Eye (tissue), 1 donor: ENCODE results near the gene DNAI1.

Experiments used
- DNase-seq: peaks from one replicate; pipeline ENCODE4 v3.0.0-alpha.2; 2015

DNAI1 gene

GRCh38 chr9:34546834-34547827 lies 88.5 kb downstream of the DNAI1 start:
- DNase-seq: peak; percentile 88

- DNase-seq: peak; percentile 91
Observed at GRCh38 chr9:34547960-34548611, 89.5 kb downstream of the DNAI1 start.

GRCh38 chr9:34549407-34549732 lies 90.8 kb downstream of the DNAI1 start:
- no peak for DNase-seq

GRCh38 chr9:34550016-34550680 lies 91.5 kb downstream of the DNAI1 start:
- no peak for DNase-seq

GRCh38 chr9:34550681-34551270 lies 92.2 kb downstream of the DNAI1 start:
- no peak for DNase-seq

GRCh38 chr9:34551751-34552605 lies 93.4 kb downstream of the DNAI1 start:
- DNase-seq: no peak

GRCh38 chr9:34552606-34552981 lies 94.0 kb downstream of the DNAI1 start:
- no peak for DNase-seq

- no peak for DNase-seq
Observed at GRCh38 chr9:34552986-34553385, 94.4 kb downstream of the DNAI1 start.

GRCh38 chr9:34553511-34554021 lies 95.0 kb downstream of the DNAI1 start:
- peak; percentile 52 for DNase-seq

- peak; percentile 69 for DNase-seq
Observed at GRCh38 chr9:34554211-34555001, 95.8 kb downstream of the DNAI1 start.

- DNase-seq: peak; percentile 88
Observed at GRCh38 chr9:34555002-34555348, 96.4 kb downstream of the DNAI1 start.

GRCh38 chr9:34555500-34555899 lies 96.9 kb downstream of the DNAI1 start:
- DNase-seq: no peak

GRCh38 chr9:34555936-34556525 lies 97.4 kb downstream of the DNAI1 start:
- no peak for DNase-seq

- DNase-seq: no peak
Observed at GRCh38 chr9:34556949-34557348, 98.3 kb downstream of the DNAI1 start.

- DNase-seq: no peak
Observed at GRCh38 chr9:34557426-34558321, 99.1 kb downstream of the DNAI1 start.

GRCh38 chr9:34558364-34558763 lies 99.8 kb downstream of the DNAI1 start:
- DNase-seq: no peak

- peak; percentile 51 for DNase-seq
Observed at GRCh38 chr9:34558919-34559623, 100.5 kb downstream of the DNAI1 start.

- peak; percentile 62 for DNase-seq
Observed at GRCh38 chr9:34559624-34560455, 101.2 kb downstream of the DNAI1 start.
